IPS-NIHi7 (cell line): Measurements from ENCODE around the gene TNFRSF4.

Source experiments
- DNase-seq: peaks from one replicate; pipeline ENCODE4 v3.0.0; 2012; ENCODE audit warnings: mixed read lengths; ENCODE audit errors: extremely low spot score

The TNFRSF4 gene

DNA sequence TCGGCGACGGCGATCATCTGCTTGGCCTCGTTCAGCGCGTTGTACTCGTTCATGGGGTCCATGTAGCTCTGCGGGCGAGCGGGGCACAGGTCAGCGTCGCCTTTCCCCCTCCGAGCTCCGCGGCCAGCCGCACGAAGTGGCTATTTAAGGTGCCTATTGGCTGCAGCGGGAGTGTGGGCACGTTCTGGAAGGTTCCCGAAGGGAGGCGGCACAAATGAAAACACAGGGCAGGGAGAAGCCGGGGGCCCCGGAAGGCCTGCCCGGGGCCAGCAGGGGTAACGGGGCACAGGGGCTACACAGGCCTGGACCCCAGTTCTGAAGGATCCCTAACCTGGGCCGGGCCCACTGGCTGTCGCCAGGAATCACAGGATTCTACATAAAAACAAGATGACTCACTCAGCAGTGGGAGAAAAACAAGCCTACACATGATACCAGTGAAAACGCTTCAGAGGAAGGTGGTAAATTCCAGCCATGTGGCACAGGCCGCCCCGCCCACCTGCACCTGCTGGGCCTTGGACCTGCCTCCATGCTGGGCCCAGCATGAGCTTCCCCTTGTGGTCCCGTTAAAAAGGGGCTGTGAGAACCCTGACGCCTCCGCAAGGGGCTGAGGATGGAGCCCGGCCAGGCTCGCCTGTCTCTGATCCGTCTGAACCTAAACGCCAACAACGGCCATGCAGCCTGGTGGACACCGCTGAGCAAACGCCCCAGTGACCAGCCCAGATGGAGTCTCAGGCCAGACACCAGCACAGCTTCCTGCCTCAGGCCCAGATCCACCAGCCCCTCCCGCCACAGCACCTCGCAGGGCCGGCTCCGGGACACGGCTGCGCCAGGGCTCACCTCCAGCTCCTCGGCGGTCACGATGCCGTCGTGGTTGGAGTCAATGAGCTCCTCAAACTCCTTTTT, 3.9 kb upstream of the TNFRSF4 start:
- DNase-seq = no peak

DNA sequence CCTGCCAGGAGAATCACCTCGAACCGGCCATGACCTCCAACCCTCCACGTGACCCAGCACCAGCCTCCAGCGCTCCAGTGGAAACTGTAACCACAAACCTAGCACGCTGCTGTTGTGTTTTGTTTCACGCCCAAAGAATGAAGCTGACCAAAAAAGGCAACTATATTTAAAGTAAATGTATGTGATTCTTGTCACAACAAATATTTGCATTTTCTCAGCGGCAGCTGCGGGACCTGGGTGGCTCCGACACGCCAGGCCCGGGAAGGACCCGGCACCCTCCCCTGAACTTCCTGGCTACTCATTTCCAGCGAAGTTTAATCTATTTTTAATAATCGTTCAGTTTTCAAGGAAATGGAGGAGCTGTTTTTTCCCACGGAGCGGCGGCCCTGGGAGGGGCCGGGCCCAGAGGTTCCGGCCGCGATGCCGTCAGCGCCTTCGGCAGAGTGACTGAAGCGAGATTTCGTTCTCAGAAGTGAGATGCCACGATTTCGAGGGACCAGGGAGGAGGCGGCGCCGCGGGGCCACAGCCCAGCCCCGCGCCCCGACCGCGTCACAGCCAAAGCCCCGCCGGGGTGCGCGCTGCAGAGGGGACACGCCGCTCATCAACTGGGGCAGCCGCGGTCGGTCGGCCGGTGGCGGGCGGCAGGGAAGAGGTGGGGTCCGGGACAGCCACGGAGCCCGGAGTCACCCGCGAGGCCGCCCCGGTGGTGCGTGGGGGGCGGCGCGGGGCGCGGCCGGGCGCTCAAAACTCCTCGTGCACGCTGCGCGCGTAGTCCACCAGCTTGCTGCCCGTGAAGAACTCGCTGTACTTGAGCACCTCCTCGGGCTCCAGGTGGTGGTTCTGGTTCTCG, 3.0 kb upstream of the TNFRSF4 start:
- DNase-seq = no peak

DNA sequence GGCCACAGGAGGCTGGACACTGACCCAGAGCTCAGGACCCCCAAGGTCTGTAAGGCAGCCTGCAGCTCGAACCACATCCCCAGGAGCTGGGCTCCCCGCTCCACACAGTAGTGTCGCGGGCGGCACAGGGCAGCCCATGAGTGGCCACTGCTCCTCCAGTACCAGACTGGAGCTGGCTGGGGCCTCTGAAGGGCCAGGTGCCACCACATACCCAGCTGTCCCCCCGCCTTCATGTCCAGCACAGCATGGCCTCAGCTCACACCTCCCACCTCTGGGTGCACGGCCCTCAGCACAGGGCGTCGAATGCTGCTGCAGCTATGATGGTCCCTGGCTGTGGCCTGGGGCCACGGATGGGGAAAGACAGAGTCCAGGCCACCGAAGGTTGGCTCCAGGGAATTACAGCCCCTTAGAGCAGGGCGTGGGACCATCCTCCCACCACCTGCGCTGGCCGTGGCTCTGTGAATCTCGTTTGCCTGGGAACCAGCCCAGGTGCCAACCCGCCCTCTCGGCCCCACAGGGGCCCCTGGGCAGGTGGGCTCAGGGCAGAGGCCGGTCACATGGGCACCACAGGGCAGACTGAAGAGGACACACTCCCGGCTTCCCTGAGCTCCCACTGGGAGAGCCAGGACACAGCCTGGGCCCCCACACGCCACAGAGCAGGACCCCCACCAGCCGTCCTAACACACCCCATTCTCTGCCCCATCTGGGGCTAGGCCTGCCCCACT, 2.1 kb upstream of the TNFRSF4 start:
- no peak for DNase-seq

DNA sequence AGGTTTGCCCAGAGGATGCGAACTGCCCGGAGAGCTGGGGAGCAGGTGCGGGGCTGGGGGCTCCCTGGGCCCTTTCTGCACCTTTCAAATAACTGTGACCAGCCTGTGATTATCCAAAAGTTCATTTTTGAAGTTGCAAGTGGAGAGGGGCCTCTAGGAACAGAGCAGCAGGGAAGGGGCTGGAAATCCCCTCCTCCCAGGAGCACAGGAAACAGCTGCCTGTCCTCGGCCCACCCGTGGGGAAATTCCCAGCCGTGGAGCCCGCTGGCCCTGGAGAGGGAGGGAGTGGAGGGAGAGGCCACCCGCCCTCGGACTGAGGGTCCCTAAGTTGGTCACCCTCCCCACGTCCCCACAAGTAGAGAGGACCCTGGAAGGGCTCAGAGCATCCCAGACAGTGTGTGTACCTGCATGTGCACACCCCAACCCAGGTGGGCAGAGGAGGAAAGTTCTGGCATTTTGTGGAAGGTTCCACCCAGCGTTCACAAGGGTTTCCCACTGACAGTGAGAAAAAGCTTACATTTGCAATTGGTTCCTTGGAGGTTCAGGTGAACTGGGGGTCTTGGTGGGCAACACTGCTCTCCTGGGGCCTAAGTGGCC, 1.2 kb upstream of the TNFRSF4 start:
- DNase-seq = no peak

DNA sequence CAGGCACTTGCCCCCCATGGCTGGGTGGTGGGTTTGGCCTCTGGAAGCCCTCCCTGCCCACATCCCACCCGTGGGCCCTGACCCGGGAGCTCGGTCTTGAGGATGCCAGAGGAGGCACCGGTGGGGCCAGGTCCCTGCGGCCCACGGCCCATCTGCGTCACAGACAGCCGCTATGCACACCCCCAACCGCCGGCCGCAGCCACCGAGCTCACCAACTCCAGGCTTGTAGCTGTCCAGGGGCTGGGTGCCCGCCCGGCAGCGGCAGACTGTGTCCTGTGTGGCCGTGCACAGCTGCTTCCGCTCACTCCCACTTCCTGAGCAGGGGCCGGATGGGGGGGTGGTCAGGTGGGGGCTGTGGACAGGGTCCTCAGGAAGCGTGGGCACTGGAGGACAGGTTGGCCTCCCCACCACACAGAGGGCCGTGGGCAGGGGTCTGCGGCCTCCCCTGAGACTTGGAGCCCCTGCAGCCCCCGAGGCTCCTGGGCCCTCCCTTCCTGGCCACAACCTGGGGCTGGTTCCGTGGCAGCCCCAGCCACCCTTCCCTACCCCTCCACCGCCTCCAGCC, 1.1 kb downstream of the TNFRSF4 start:
- DNase-seq = no peak

DNA sequence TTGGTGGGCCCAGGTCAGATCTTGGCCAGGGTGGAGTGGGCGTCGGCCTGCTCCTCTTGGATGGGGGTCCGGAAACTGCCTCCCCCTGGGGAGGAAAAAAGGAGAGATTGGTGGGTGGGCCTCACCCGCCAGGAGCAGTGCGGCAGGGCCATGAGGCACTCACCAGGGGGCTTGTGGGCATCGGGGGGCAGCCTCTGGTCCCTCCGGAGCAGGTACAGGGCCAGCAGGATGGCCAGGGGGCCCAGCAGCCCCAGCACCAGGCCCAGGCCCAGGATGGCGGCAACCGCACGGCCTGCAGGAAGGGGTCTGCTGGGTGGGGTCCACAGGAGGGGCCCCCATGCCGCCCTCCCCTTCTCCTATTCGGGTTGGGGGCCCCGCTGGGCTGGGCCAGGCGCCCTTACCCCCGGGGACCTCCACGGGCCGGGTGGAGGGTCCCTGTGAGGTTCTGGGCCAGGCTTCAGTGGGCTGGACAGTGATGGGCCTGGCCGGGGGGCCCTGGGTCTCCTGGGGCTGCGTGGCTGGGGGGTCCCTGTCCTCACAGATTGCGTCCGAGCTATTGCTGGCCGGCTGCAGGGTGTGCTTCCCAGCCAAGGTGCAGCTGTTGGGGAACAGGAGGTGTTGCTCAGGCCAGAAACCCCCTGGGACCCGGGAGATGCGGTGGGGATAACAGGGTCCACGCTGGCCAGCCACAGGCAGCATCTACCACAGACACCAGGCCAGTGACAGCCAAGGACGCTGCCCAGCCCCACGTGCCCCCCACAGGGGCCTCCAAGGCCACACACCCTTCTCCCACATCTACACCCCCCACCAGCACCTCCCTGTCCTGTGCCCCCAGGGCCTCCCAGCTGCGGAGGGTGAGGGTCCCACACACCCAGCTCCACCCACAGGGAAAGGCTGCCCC, 2.2 kb downstream of the TNFRSF4 start:
- DNase-seq = no peak

DNA sequence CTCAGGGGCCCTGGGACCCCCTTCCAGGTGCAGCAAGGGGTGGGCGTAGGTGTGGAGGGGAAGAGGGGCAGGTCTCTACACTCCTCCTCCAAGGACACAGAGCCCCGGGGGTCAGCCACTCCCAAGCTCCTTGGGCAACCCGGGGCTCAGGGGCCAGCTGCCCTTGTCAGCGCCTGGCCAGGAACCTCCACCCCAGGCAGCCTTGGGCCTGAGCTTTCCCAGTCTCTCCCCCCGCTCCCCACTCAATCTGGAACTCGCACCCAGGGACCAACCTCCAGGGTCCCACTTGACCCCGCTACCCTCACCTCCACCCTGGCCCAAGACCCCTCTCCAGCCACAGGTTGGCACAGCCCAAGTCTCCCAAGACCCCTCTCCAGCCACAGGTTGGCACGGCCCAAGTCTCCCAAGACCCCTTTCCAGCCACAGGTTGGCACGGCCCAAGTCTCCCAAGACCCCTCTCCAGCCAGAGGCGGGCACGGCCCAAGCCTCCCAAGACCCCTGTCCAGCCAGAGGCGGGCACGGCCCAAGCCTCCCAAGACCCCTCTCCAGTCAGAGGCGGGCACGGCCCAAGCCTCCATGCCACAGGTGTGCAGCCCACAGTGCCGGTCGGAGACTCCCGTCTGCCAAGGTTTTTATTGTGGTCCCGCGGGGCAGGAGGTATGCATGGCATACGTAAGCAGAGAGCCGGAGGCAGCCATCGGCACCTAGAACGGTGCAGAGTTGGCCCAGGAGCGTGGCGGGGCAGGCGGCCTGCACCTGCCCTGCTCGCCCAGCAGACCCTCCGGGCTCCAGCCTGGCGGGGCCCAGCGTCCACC, 3.0 kb downstream of the TNFRSF4 start:
- DNase-seq = no peak

DNA sequence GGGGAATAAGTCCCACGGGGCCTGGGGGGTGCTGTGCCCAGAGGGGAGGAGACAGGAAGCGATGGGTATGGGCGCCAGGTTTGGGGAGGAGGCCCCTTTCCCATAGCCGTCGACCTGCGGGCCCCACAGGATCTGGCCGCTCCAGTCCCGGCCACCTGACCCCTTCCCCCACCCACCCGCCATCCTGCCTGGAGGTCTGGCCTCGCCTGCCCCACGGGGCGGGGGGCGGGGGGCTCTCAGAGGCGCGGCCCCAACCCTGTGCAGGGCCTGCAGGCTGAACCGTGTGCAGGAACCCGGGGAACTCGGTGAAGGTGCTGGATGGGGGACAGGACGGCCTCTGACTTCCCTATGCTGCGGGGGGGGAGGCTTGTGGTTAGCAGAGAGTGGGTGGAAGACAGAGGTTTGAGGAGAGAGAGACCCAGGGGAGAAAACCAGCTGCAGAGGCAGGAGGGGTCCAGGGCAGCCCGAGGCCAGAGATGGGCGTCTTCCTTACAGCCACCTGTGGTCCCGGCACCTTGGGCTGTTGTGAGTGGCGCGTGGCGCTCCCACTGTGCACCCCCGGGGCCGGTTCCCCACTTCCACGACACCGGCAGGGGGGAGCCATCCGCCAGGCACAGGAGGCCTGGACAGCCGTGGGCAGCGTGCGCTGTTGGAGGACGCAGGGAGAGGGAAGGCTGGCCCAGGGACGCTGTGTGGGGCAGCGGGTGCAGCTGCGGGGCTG, 5.1 kb downstream of the TNFRSF4 start:
- no peak for DNase-seq

DNA sequence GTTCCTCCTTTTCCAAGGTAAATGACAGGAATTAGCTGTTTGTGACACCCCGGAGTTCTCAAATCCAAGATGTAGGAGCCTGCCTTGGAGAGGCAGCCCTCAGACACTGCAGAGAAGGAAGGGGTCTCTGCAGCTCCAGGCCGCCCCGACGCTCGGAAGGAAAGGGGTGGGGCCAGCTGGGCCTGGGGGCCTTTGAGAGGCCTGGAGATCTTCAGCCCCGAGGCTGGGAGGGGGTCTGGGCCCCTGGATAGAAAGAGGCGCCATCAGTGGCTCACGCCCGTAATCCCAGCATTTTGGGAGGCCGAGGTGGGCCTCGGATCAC, 6.4 kb downstream of the TNFRSF4 start:
- DNase-seq = no peak

DNA sequence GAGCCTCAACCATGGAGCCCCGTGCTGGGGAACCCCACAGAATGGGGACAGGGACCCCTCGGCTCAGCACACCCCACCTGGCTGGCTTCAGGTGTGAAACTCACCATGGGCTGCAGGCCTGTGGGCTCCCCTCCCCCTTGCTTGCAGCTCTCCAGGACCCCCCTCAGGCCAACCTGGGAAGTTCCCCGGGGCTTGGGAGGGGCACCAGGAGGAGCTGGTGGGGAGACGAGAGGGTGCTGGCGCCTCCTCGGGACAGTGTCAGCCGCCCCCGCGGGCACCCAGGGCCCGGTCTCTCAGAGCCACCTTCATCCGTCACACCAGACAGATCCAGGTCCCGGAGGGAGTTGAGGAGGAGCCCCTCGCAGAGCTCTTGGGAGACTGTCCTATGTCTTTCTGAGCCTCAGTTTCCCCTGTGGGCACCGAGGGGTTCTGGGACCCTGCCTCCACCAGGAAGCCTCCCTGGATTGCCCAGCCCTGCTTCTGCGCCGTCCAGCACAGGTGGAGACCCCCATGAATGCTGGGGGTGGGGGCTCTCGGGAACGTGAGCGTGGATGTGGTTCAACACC, 6.9 kb downstream of the TNFRSF4 start:
- DNase-seq = no peak

DNA sequence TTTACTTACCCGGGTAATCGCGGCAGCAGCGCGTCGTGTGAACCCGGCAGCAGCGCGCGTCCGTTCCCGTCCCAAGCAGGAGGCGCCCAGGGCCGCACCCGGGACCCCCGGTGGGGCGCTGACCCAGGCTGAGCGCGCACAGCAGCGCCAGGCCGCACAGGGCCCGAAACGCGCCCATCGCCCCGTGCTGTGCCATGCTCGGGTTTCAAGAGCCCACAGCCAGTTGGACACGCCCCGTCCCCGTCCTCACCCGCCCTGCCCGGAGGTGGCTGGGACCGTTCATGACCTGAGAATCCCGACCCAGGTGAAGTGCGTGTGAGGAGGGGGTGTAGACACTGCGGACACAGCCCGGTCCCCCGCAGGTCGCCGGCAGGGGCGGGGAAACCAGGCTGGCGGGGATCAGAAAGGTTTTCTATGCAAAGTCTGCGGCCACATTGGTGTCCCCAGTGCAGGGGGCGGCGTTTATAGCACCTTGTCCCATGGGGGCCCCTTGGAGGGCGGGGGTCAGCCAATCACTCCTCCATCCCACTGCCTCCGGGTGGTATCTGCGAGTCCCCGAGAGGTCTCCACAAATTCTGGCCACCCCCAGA, 7.5 kb downstream of the TNFRSF4 start, which contains the start of gene TNFRSF18:
TSS of gene TNFRSF18 (minus strand) at position 217 of the 590 bp plus-strand sequence. CDS start at position 196, 21 bp downstream.
- peak; percentile 64 for DNase-seq

DNA sequence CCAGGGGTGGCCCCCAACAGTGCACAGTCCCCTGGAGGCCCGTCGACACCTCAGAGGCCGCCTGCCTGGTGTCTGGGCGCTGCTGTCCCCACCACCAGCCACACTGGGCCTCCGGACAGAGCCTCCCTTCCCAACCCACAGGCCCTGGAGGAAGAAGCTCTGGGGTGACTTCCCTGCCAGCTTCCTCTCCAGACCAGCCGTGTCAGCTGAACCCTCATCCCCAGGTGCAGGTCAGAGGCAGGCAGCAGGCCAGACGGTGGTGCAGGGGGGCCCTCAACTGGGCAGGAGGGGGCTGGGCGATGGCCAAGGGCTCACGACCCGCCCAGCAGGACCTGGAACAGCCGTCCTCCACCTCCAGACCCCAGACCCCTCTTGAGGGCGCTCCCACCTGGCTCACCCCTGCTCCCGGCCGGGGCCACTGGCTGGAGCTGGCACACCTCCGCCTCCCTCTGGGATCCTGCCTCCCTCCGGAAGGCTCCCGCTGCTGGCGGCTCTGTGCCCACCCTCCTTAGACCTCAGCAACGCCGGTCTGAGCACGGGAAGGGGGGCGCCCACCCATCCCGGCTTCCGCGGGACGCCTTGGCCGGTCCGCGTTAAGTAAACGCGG, 8.1 kb downstream of the TNFRSF4 start:
- no peak for DNase-seq

DNA sequence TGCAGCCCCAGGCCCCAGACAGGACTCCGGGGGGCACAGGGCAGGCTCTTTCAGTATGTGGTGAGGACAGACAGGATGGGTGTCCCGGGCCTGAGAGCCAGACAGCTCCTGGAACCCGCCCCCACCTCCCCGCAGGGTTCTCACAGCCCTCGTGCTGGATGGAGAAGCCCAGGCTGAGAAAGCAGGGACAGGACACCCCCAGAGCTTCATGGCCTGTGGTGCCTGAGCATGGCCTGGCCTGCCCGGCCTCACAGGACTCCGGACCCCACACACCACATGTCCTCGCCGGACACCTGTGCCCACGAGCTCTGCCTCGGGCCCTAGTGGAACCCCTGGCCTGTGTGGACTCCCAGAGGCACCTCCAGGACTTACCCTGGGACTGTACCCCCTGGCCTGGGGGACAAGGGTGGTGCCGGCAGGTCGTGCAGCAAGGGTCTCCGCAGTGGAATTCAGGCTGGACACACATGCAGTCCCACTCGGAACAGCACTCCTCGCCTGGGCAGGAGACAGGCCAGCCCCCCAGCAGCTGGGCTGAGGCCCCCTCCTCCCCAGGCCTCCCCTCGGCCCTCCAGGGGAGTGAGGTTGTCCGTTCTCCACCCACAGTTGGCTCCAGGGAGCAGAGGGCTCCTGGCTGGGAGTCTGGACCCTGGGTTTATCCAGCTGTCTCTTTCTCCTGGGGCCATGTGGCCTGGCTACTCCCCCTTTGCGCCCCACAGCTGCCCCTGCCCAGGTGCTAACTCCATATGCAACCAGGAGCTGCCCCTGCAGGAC, 8.8 kb downstream of the TNFRSF4 start:
- no peak for DNase-seq

DNA sequence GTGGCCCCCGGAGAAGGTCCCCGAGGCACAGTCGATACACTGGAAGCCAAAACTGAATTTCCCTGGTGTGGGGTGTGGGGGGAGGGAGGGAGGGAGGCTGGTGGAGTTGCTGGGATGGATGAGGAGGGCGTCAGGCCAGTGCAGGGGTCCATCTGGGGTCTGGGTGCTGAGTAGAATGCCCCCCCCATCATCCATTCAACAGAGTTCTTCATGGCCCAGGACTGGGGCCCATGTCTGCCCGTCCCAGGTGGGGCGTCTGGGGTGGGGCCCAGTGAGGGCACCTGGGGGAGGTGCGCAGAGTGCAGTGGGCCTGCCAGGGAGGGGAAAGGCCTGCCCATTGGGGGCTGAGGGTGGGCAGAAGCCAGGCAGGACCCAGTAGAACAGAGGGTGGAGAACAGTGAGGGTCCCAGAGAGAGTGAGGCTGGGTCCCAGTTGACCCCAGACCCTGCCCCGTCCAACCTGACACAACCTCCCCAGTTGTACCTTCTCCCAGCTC, 9.5 kb downstream of the TNFRSF4 start:
- DNase-seq = no peak

DNA sequence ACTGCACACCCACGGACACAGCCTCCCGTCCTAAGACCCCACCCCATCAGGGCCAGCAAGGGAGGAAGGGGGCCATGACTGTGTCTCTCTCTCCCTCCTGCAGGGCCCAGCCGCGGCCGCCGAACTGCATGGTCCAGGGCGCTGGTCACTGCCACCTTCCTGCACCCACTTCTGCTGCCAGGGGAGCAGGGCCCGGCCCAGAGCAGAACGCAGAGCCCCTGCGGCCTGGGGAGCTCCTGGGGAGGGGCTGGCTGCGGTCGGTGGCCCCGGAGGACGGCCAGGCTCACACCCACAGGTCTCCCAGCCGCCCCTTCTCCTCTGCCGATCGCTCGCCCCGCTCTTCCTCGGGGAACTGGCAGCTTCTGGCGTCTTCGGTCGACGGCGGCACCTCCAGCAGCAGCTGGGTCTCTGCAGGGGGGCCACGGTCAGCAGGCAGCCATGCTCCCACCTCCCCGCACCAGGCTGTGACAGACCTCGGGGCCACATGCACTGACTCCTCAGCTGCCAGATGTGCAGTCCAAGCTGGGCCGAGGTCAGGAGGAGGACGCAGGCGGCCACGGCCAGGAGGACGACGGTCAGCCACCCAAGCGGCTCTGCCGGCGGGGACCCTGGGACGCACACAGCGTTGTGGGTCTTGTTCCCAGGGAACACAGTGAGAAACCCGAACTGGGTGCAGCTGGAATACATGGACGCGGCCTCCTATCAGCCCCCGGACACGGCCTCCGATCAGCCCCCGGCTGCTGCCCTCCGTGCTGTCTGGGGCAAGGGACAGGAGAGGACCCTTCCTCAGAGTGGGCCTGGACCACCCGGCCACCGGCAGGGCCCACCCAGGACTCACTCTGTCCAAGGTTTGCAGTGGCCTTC, 10.2 kb downstream of the TNFRSF4 start:
- no peak for DNase-seq
